Esophagus squamous epithelium (tissue), 5 donors: ENCODE measurements around the gene NFKBIZ. TPM values are rescaled to one million over a fixed set of nuclear protein-coding genes. Genes with fewer than 3 reads are reported as not detected.
A peak's percentile ranks its signal among the peaks of the same experiment; 100 is the strongest.

Source experiments
- DNase-seq: peaks from one replicate; lab custom pipeline; 2025; lab: John Stamatoyannopoulos, UW
- H3K27ac ChIP-seq, 4 donors: fragments of 200-600 bp; sonication (generic); one replicate each; pipeline ENCODE4 v1.5.1; 2016 to 2019; ENCODE audit warnings: mild to moderate bottlenecking in 1 of 4
- H3K27me3 ChIP-seq, 4 donors: fragments of 200-600 bp; sonication (generic); 1 replicate in 3 of 4; 2 replicates in 1 of 4; pipeline versions ENCODE4 v1.5.1 to v1.6.0; 2017 to 2021; ENCODE audit warnings: antibody characterized with exemption in 1 of 4
- H3K36me3 ChIP-seq, 3 donors: fragments of 200-600 bp; sonication (generic); one replicate each; pipeline ENCODE4 v1.5.1; 2016 to 2019
- H3K4me1 ChIP-seq, 3 donors: fragments of 200-600 bp; sonication (generic); one replicate each; pipeline ENCODE4 v1.5.1; 2017 to 2019
- H3K4me3 ChIP-seq, 4 donors: fragments of 200-600 bp; sonication (generic); 1 replicate in 3 of 4; 2 replicates in 1 of 4; pipeline ENCODE4 v1.5.1; 2016 to 2019; ENCODE audit warnings: mild to moderate bottlenecking in 2 of 4, moderate library complexity in 1 of 4
- H3K9me3 ChIP-seq, 3 donors: fragments of 200-600 bp; sonication (generic); one replicate each; pipeline ENCODE4 v1.5.1; 2016 to 2019
- CTCF ChIP-seq, 6 experiments: fragments of 450-650 bp in 4 of 6; fragments of 200-600 bp in 2 of 6; sonication (generic) in 2 of 6; IDR thresholded peaks; one replicate each; pipeline ENCODE4 v1.5.1; 2016 to 2019; ENCODE audit warnings: antibody characterized with exemption in 6 of 6, mild to moderate bottlenecking in 4 of 6, moderate library complexity in 4 of 6
- POLR2A ChIP-seq, 4 donors: fragments of 450-650 bp; IDR thresholded peaks; one replicate each; pipeline ENCODE4 v1.6.1; 2017; ENCODE audit warnings: antibody characterized with exemption in 4 of 4, mild to moderate bottlenecking in 4 of 4, moderate library complexity in 3 of 4
- WGBS, 2 donors: methylation state at CpG; one replicate each; pipeline ENCODE4 v1.1.5; 2018; 5-methylcytosine and 5-hydroxymethylcytosine counted together
- intact Hi-C: fragments of 100-400 bp; cut with DNase I; formaldehyde crosslinking; loops from one replicate; pipeline ENCODE4 v1.15.0; 2022
- total RNA-seq, 4 donors: library from RNA; depleted of rRNA; stranded (reverse); fragments of >200 nt; gene quantifications; one replicate each; pipeline ENCODE4 v1.1.0, GENCODE V29; 2016
- donor health status: DM: yes; HTN: yes; CAD: no.

NFKBIZ gene
- total RNA-seq, 4 donors from 2014 or later, result 19.2 to 108 (median 35.4) TPM

- Histone ChIP-seq H3K27ac (peak overlapping the region; percentile 22 to 59 (median 54)), H3K36me3 (peaks cover 22 to 73% (median 44%) of the 10 kb centered on the region in 3 donors), H3K27me3 (no peaks in the 10 kb centered on the region), H3K4me1 (peaks cover 13 to 73% (median 19%) of the 10 kb centered on the region in 3 donors), H3K9me3 (no peaks in the 10 kb centered on the region), H3K4me3 (peak overlapping the region in 2 of 4 donors; percentile 97 to 98)
- intact Hi-C loops, result no loop called here
- 74 to 89% methylated on average over 3 of the region's 3 CpGs for WGBS, 2 donors
- DNase-seq, result no peak
- TF ChIP-seq POLR2A (IDR thresholded peaks at IDR 0.05), result no peak
- no peak for TF ChIP-seq CTCF (IDR thresholded peaks at IDR 0.05)
These were observed 4.7 kb downstream of the NFKBIZ start for GRCh38 chr3:101853982-101854381.

DNA sequence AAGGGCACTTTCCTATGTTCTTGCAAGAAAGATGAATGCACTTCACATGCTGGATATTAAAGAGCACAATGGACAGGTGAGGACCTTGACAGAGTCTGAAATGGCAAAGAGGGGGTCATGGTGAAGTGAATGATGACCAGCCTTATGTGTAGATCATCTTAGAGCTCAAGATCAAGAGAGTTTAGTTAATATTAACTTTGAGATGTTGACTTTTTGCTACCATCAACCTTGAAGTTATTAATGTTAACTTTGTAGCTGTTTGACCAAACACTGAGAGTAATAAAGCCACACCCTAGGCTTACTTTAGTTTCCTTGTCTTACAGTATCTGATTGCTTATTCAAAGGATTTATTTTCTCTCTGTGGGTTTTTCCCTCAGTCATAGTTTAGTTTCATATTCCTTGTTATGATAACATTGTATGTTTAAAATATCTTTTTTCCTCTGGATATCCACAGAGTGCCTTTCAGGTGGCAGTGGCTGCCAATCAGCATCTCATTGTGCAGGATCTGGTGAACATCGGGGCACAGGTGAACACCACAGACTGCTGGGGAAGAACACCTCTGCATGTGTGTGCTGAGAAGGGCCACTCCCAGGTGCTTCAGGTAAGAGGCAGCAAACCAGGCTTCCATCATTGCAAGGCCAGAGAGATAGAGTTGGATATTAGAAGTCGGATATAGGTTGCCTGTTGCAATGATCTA, 5.4 kb downstream of the NFKBIZ start:
- intact Hi-C loops, result no loop called here
- H3K4me3 ChIP-seq, result no peak overlapping the region
- DNase-seq, result no peak

DNA sequence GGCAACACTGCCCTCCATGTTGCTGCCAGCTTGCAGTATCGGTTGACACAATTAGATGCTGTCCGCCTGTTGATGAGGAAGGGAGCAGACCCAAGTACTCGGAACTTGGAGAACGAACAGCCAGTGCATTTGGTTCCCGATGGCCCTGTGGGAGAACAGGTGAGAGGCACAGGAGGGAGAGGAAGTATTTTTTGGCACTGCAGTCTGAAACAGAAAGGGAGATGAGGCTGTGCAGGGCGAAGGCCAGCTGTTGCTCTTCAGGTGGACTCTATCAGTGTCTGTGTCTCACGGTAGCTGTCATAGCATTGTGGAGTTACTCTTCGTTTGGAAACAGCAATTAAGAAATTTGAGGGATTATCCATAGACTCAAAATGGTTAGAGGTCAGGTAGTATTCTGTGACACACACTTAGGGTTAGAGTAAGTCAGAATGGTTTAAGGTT, 8.0 kb downstream of the NFKBIZ start:
- Histone ChIP-seq H3K4me3 (no peak overlapping the region), H3K9me3 (no peaks in the 10 kb centered on the region)
- 81 to 86% methylated on average over 4 to 8 of the region's 8 CpGs for WGBS, 2 donors

More for the DNA sequence above, 5.4 kb downstream of the NFKBIZ start:
- H3K27me3 ChIP-seq, result no peaks in the 10 kb centered on the region
- no peaks in the 10 kb centered on the region for H3K9me3 ChIP-seq
- TF ChIP-seq POLR2A (IDR thresholded peaks at IDR 0.05) (no peak), CTCF (IDR thresholded peaks at IDR 0.05) (no peak)
- H3K4me1 ChIP-seq, result peaks cover 13 to 73% (median 19%) of the 10 kb centered on the region in 3 donors
- peaks cover 22 to 81% (median 44%) of the 10 kb centered on the region in 3 donors for H3K36me3 ChIP-seq
- peak overlapping the region; percentile 22 to 65 (median 50) for H3K27ac ChIP-seq
- 73 to 74% methylated on average over 2 of the region's 2 CpGs for WGBS, 2 donors

GRCh38 chr3:101858464-101859030, 9.2 kb downstream of the NFKBIZ start:
- Histone ChIP-seq H3K9me3 (no peaks in the 10 kb centered on the region), H3K4me3 (no peak overlapping the region), H3K27ac (peak overlapping the region in 1 of 4 donors; percentile 21), H3K36me3 (peaks cover 17 to 94% (median 39%) of the 10 kb centered on the region in 3 donors), H3K27me3 (no peaks in the 10 kb centered on the region), H3K4me1 (peaks cover 5 to 49% (median 7%) of the 10 kb centered on the region in 3 donors)
- intact Hi-C loops, result no loop called here
- WGBS, 2 donors, result 79 to 85% methylated on average over 4 of the region's 4 CpGs
- no peak for DNase-seq
- TF ChIP-seq POLR2A (IDR thresholded peaks at IDR 0.05) (no peak), CTCF (IDR thresholded peaks at IDR 0.05) (no peak)

More for the DNA sequence above, 8.0 kb downstream of the NFKBIZ start:
- no peak for DNase-seq
- Histone ChIP-seq H3K27ac (no peak overlapping the region), H3K36me3 (peaks cover 26 to 100% (median 48%) of the 10 kb centered on the region in 3 donors), H3K4me1 (peaks cover 13 to 61% (median 16%) of the 10 kb centered on the region in 3 donors), H3K27me3 (no peaks in the 10 kb centered on the region)
- TF ChIP-seq POLR2A (IDR thresholded peaks at IDR 0.05) (no peak), CTCF (IDR thresholded peaks at IDR 0.05) (no peak)
- intact Hi-C loops, result no loop called here

- no peaks in the 10 kb centered on the region for H3K9me3 ChIP-seq
- no peak overlapping the region for H3K4me3 ChIP-seq
- H3K36me3 ChIP-seq, result peaks cover 11 to 80% (median 29%) of the 10 kb centered on the region in 3 donors
- DNase-seq, result no peak
- WGBS, 2 donors, result 90% methylated on average over 5 of the region's 5 CpGs
- intact Hi-C loops, result no loop called here
- H3K27ac ChIP-seq, result no peak overlapping the region
- H3K27me3 ChIP-seq, result no peaks in the 10 kb centered on the region
- no peak for TF ChIP-seq POLR2A (IDR thresholded peaks at IDR 0.05)
- TF ChIP-seq CTCF (IDR thresholded peaks at IDR 0.05), result no peak
- peaks cover 0 to 35% (median 5%) of the 10 kb centered on the region in 3 donors for H3K4me1 ChIP-seq
These were observed 10.7 kb downstream of the NFKBIZ start for GRCh38 chr3:101859882-101860448.
